ENCODE data around the gene IRF1.
"Not testable (repeated sequence)": the region's sequence is repeated elsewhere in the genome, so short reads cannot be mapped to it uniquely, and the experiment has no call there.

IRF1 gene

GRCh38 chr5:132459031-132459982 lies 31.3 kb downstream of the IRF1 start:
- peak; percentile 72 for DNase-seq

GRCh38 chr5:132458651-132459030 lies 31.9 kb downstream of the IRF1 start:
- no peak for DNase-seq

DNA sequence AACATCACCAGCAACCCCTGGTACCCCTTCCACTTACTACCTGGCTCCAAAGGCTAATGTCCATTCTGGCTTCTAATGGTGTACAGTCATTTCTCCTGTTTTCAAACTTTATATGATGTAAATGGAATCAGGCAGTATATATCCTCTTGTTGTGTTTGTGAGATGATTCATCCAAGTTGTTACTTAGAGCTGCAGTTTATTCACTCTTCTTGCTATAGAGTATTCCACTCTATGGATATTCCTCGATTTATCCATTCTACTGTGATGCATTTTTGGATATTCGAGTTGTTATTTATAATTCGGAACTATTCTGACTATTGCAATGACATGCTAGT lies 32.4 kb downstream of the IRF1 start:
- no peak for DNase-seq

DNA sequence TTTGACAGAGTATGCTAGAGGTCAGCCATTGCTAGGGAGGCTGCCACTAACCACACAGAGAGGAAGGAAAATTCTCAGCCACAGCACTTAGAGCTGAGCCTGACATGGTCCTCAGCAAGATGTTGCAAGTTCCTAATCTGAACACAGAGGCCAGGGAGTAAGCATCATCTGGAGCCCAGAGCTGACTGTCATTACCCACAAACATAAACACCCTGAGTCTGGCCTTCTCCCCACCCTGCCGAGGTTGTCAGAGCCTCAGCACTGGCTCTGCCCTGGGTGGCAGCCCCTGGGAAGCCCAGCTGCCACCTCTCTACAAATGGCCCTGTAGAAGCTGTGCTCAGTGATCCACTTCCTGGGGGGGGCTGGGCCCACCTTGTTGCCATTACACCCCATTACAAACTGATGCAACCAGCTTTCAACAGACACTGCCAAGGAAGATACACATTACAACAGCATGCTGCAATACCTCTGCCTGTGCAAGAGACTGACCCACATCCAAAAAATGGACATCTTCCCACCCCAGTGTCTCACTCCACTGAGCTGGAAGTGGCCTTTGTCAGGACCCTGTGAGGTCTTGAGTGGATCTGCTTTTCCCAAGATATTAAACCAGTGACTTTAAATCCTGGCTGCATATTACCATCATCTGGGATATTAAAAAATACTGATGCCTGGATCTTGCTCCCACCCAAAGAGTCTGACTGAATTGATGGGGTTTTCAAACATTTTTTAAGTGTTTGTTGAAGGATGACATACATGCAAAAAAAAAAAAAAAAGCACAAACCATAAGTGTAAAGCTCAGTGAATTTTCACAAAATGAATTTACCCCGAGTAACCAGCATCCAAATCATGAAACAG lies 33.0 kb downstream of the IRF1 start:
- peak; percentile 36 for DNase-seq

DNA sequence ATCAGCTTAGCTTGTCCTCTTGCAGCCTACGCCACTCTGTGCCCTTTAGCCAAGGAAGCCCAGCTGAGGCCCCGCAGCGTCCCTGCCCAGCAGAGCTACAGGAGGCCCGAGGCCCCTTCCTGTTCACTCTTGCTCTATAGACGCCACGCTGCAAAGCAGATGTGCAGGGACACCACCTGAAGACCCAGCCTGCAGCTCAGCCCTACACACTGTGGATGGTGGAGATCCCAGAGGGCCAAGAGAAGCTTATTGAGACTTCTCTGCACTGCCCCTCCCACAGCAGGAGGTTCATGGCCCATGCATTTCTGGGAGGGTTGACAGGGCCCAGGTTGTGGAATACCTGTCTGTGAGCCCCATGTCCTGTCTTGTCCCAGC lies 33.6 kb downstream of the IRF1 start:
- DNase-seq = no peak

GRCh38 chr5:132456296-132456986 lies 34.1 kb downstream of the IRF1 start:
- no peak for DNase-seq

DNA sequence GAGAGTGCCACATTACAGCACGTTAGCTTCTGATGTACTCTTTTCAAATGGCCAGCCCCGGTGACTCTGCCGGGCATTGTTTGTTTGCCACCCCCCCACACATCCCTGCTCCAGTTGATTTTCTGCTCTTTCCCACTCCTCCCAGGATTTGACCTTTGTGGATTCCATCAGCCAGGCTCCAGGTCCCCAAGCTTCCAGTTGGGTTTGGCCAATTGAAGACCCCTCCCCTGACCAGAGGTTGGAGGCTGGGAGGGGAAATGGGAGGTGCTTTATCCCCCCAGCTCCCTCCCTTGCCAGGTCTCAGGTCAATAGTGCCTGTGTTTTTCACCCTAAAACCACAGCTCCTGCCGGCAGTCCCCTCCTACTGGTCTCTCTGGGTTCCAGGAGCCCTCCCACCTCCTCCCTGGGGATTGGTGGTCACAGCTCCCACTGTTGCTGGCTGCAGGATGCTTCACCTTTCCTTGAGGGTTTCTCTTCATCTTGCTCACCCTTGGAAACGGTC lies 34.9 kb downstream of the IRF1 start:
- no peak for DNase-seq

DNA sequence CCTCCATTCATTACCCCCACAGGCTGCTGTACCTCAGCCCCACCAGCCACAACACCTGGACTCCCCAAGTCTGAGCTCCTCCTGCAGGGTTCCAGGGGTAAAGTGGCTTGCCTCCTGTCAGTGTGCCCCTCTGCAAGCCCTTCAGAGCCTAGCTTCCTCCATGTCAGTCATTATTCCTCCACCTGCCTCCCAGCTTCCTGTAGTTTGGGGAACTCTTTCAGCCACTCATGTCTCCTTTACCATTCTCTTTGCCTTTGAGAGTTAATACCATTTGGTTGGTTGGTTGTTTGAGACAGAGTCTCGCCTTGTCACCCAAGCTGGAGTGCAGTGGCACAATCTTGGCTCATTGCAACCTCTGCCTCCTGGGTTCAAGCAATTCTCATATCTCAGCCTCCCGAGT lies 36.2 kb downstream of the IRF1 start:
- no peak for DNase-seq

DNA sequence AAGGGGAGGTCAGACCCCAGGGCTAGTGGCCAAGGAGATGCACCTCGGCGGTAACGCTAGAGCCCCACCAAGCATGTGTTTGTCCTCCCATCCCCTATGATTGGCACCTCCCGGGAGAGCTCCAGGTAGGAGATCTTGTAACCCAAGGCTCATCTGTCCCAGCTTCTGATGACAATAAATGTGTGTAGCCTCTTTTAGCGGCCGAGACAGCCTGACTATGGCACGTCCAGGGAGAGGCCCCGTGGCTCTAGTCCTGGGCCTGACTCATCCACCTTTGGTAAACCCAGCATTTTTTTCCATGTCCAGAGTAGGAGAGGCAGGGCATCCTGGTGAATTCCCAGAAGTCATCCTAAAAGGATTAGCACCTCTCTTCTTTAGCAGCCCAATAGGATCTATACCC lies 39.2 kb downstream of the IRF1 start:
- DNase-seq = no peak

DNA sequence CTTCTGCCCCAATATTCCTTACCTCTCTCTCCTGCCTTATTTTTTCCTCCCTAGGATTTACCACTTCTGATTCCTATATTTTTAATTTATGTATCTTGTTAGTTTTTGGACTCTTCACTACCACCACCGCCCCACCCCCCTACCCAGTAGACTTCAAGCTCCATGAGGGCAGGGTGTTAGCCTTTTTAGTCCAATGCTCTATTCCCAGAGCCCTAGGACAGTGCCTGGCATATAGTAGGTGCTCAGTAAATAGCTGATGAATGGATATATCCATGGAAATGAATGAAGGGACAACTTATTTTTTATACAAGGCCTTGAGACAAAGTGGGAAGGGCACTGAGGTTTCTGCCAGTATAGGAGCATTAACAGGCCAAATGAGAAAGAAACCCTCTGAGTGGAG lies 41.5 kb downstream of the IRF1 start:
- DNase-seq = no peak

DNA sequence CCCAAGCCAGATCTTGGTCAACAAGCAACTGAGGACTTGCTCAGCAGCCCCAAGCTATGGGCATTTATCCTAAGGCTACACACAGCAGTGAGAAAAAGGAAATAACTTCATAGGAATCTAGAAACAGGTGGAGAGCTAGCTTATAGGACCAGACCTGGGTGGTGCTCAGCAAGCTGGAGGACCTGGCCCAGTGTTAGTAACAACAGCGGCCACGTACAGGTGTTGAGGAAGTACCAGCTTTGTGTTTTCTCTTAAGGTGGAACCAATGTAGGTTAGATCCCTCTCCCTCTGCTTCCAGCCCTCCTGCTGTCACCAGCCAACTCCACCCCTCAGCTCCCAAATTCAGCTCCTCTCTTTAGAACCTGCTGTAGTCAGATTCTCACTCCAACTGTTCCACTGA lies 43.4 kb downstream of the IRF1 start:
- no peak for DNase-seq

- DNase-seq = peak; percentile 84
Measured at GRCh38 chr5:132446621-132447020, 44.0 kb downstream of the IRF1 start.

DNA sequence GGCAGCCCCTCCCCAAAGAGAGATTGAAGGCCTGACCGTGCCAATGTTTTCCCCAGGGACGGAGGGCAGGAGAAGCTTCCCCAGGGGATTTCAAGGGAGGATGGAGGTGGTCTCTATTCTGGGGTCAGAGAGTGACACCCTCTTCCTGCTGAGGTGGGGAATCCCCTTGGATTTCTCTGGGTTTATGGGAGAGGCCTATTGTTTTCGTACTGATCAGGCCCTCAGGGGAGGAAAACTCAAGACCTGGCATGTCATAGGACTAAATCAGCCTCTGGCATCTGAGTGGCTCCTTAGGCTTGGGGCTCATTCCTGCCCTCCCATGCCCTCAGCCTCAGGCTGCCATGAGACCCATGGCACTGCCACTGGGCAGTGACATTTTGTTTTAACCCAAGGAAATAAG lies 44.6 kb downstream of the IRF1 start:
- DNase-seq = no peak

DNA sequence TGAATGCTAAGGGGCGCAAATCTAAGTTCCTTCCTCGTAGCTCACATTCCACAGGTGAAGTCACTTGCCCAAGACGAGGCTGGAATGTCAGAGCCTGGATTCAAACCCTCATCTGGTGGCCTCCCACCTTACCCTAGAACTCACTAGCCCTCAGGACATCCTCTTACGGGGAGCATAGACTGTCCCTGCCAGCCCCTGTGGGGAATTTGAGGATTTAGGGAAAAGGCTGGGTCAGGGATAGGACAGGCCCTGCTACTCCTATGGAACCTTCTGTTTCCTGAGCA lies 45.0 kb downstream of the IRF1 start:
- no peak for DNase-seq

DNA sequence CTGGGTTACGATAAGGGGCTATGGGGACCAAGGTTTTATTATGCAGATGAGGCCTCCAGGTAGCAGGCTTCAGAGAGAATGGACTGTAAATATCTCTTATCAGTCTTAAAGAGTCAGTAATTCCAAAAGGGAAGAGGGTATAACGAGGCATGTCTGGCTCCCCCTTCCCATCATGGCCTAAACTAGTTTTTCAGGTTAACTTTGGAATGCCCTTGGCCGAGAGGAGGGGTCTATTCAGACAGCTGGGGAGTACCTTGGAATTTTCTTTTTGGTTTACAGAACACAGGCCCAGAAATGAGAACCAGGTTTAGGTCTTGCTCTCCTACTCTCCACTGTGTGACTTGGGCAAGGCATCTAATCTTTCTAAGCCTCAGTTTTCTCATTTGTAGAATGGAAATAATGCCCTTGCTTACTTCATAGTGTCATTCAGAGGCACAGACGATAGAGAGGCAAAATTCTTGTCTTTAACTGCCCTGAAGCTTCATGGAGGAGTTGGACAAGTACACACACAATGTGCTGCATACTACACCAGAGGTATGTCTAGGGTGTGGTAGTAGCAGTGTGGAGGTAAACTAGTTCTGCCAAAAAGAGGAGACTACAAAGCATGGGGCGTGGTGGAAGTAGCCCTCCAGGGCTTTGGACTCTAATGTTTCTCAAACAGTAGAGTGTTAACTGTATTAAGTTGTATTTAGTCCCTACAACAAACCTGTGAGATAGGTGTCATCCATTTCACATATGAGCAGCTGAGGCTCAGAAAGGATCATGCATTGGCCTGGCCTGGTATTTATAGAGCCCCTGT lies 45.5 kb downstream of the IRF1 start:
- DNase-seq = no peak

DNA sequence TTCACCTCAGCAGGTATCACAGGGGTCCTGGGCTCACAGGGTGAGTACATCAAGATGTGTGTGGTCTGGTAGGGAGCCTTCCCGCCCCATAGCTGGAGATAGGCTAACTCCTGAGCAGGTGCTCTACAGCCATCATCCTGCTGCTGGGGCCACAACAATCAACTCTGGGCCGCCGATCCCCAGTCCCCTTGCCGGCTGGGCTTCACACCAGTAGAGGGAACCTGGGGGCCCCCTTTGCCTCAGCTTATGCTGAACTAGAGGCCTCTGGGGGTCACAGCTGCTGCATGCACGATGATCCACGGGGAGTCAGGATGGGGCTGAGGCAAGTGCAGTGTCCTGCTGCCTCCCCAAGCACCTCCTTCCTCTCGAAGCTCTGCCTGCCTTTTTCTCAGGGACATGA lies 46.5 kb downstream of the IRF1 start:
- DNase-seq = no peak

- peak; percentile 91 for DNase-seq
Measured at GRCh38 chr5:132439521-132440089, 51.0 kb downstream of the IRF1 start.

DNA sequence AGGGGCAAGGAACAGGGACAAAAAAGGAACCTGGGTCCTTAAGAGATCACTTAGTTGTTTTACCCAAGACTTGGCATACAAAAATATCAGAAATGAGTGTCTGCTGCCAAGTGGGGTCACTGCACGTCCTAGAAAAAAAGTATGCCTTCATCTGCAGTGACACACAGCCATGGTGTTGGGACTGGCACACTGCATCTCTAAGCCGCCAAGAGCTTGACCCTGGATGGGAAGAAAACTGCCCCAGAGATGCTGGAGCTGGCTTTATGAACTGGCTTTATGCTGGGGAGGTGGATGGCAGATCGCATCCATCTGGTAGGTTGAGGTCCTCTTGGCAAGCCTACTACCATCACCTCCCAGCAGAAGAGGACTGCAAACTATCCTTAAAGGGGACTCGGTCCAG lies 51.7 kb downstream of the IRF1 start:
- no peak for DNase-seq

DNA sequence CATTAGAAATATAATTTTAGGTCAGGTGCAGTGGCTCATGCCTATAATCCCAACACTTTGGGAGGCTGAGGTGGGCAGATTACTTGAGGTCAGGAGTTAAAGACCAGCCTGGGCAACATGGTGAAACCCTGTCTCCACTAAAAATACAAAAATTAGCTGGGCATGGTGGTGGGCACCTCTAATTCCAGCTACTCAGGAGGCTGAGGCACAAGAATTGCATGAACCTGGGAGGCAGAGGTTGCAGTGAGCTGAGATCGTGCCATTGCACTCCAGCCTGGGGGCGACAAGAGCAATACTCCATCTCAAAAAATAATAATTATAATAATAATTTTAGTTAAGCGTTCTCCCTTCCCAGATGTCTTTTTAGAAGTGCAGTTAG lies 52.3 kb downstream of the IRF1 start:
- not testable (repeated sequence) for DNase-seq

DNA sequence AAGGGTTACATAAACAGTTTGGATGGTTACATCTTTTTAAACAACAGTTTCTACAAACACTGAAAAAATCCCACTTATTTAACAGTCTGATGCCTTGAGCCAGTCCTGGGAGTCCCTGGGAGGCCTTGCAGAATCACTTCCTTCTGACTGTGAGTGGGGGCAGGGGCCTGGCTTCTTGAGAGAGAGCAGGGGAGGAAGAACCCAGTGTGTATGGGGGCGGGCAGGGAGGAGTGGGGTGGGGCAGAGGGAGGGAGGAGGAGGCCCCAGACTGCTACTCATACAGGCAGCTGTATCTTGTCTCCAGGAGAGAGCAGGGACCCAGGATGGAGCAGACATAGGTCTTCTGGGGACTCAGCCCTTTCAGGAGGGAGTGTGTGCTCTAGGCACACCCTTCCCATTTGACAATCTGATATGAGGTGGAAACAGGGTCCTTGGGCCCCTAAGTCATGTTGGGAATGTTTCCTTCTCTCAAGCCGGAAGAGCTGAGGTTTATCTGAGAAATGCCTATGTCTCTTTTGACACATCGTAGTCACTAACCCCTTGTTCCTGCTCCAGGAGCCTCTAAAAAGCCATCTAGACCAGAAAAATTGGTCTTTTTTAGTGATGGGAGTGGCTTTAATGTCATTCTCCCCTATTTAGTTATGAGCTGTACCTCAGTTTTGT lies 52.8 kb downstream of the IRF1 start:
- DNase-seq = peak; percentile 87

GRCh38 chr5:132436936-132437335 lies 53.6 kb downstream of the IRF1 start:
- no peak for DNase-seq

DNA sequence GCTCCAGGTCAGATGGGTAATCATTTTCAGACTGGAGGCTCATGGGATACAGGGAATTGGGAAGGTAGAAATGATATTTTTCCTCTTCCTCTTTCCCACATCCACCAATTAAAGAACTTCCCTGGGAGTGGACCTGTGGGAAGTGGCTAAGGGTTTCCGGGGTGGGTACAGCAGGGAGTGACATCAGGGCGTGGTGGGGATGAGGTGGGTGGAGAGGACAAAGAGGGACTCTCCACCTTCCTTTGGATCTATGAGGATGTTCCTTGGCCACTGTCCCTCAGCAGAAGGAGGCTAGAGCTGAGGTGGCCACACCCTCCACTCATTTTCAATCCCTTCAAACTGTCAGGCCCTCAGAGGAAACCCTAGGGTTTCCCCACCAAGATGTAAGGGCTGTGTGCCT lies 54.7 kb downstream of the IRF1 start:
- no peak for DNase-seq

Measured in femur (tissue), 1 donor.